CD14-positive monocyte (primary cell): ENCODE results near the gene CDC16. TPM values are rescaled to one million over a fixed set of nuclear protein-coding genes. Genes with fewer than 3 reads are reported as not detected.
A peak's percentile ranks its signal among the peaks of the same experiment; 100 is the strongest.

Source experiments
- DNase-seq, 3 donors: peaks; one replicate each; pipeline ENCODE4 v3.0.0-alpha.2; 2011 to 2022
- H2AFZ ChIP-seq: 2 replicates; pipeline ENCODE4 v1.6.0; 2012; ENCODE audit warnings: mild to moderate bottlenecking, low read depth, low read length, inconsistent platforms; ENCODE audit not compliant: insufficient read depth, poor library complexity, severe bottlenecking
- H3K27ac ChIP-seq, 2 donors: 1 replicate in 1 of 2; 2 replicates in 1 of 2; pipeline ENCODE4 v1.5.1; 2012 to 2013; ENCODE audit warnings: low read length in 2 of 2, control low read depth in 1 of 2, inconsistent platforms in 1 of 2, low read depth in 1 of 2, mild to moderate bottlenecking in 1 of 2
- H3K27me3 ChIP-seq, 2 donors: one replicate each; pipeline versions ENCODE4 v1.6.0 to v1.6.1; 2011 to 2013; ENCODE audit warnings: low read length in 2 of 2; ENCODE audit not compliant: control insufficient read depth in 2 of 2, insufficient read depth in 2 of 2
- H3K36me3 ChIP-seq, 2 donors: replicated peaks in 1 of 2; 1 replicate in 1 of 2; 2 replicates in 1 of 2; pipeline versions ENCODE4 v1.5.1 to v1.6.1; 2012 to 2013; ENCODE audit warnings: low read length in 2 of 2, control low read depth in 1 of 2, inconsistent platforms in 1 of 2, mild to moderate bottlenecking in 1 of 2; ENCODE audit not compliant: insufficient read depth in 2 of 2, control insufficient read depth in 1 of 2
- H3K4me1 ChIP-seq, 2 donors: 1 replicate in 1 of 2; 2 replicates in 1 of 2; pipeline versions ENCODE4 v1.5.1 to v1.6.1; 2012 to 2013; ENCODE audit warnings: low read length in 2 of 2, control low read depth in 1 of 2, inconsistent platforms in 1 of 2, mild to moderate bottlenecking in 1 of 2, moderate library complexity in 1 of 2; ENCODE audit not compliant: insufficient read depth in 2 of 2, control insufficient read depth in 1 of 2
- H3K4me2 ChIP-seq: replicated peaks from 2 replicates; pipeline ENCODE3; 2012; ENCODE audit warnings: low read length, moderate library complexity, mild to moderate bottlenecking; ENCODE audit not compliant: poor library complexity, severe bottlenecking; ENCODE audit errors: extremely low read depth
- H3K4me3 ChIP-seq, 3 experiments: fragments of 200-600 bp in 1 of 3; sonication (generic) in 1 of 3; replicated peaks in 1 of 3; 1 replicate in 2 of 3; 2 replicates in 1 of 3; pipeline ENCODE4 v1.5.1; 2011 to 2013; ENCODE audit warnings: low read length in 3 of 3, mild to moderate bottlenecking in 3 of 3, control low read depth in 2 of 3, low read depth in 2 of 3, inconsistent platforms in 1 of 3, moderate library complexity in 1 of 3
- H3K79me2 ChIP-seq: 2 replicates; pipeline ENCODE4 v1.6.0; 2012; ENCODE audit warnings: mild to moderate bottlenecking, control low read depth, inconsistent platforms, low read length, moderate library complexity; ENCODE audit not compliant: insufficient read depth
- H3K9ac ChIP-seq: 2 replicates; pipeline ENCODE4 v1.6.0; 2017; ENCODE audit warnings: low read length, mild to moderate bottlenecking; ENCODE audit not compliant: insufficient read depth, poor library complexity, severe bottlenecking
- H3K9me3 ChIP-seq, 2 donors: replicated peaks in 1 of 2; 1 replicate in 1 of 2; 2 replicates in 1 of 2; pipeline versions ENCODE4 v1.5.1 to v1.6.1; 2012 to 2013; ENCODE audit warnings: low read length in 2 of 2, control low read depth in 1 of 2; ENCODE audit not compliant: control insufficient read depth in 1 of 2, insufficient read depth in 1 of 2
- H4K20me1 ChIP-seq: 2 replicates; pipeline ENCODE4 v1.6.0; 2012; ENCODE audit warnings: mild to moderate bottlenecking, low read length, control low read depth, moderate library complexity; ENCODE audit not compliant: insufficient read depth
- H3K27ac Mint-ChIP-seq, 7 donors: one replicate each; pipeline ENCODE4 v1.8.0; 2020; ENCODE audit warnings: mild to moderate bottlenecking in 7 of 7, mixed read lengths in 7 of 7, moderate library complexity in 6 of 7, inconsistent platforms in 2 of 7
- H3K27me3 Mint-ChIP-seq, 3 donors: one replicate each; pipeline ENCODE4 v1.8.0; 2021 to 2022; ENCODE audit warnings: low read depth in 3 of 3, mild to moderate bottlenecking in 3 of 3, mixed read lengths in 3 of 3, moderate library complexity in 3 of 3, inconsistent platforms in 1 of 3
- H3K36me3 Mint-ChIP-seq, 2 donors: one replicate each; pipeline ENCODE4 v1.8.0; 2020; ENCODE audit warnings: mixed read lengths in 2 of 2, inconsistent platforms in 1 of 2, mild to moderate bottlenecking in 1 of 2
- H3K4me1 Mint-ChIP-seq: one replicate; pipeline ENCODE4 v1.8.0; 2020; ENCODE audit warnings: mild to moderate bottlenecking, mixed read lengths
- H3K4me3 Mint-ChIP-seq, 2 donors: one replicate each; pipeline ENCODE4 v1.8.0; 2020; ENCODE audit warnings: mild to moderate bottlenecking in 2 of 2, mixed read lengths in 2 of 2, moderate library complexity in 1 of 2
- H3K9me3 Mint-ChIP-seq, 7 donors: one replicate each; pipeline ENCODE4 v1.8.0; 2020 to 2022; ENCODE audit warnings: mixed read lengths in 7 of 7, mild to moderate bottlenecking in 6 of 7, moderate library complexity in 6 of 7, inconsistent platforms in 2 of 7
- WGBS: methylation state at CpG from one replicate; pipeline ENCODE4 v1.1.5; 2013; ENCODE audit warnings: missing lambda C conversion rate; ENCODE audit not compliant: insufficient coverage; 5-methylcytosine and 5-hydroxymethylcytosine counted together
- intact Hi-C, 2 donors: fragments of 100-400 bp; cut with micrococcal nuclease; formaldehyde crosslinking; loops; one replicate each; pipeline versions ENCODE4 v1.15.0 to v1.15.1; 2023
- polyA plus RNA-seq, 3 donors: library from polyadenylated mRNA; depleted of rRNA in 1 of 3; unstranded in 2 of 3; stranded (reverse) in 1 of 3; fragments of 300-500 nt in 2 of 3; fragments of >200 nt in 1 of 3; fragmentation: Illumina TruSeq in 2 of 3; gene quantifications; 1 replicate in 2 of 3; 2 replicates in 1 of 3; pipeline ENCODE4 v1.2.3, GENCODE V29; 2012 to 2021
- TF ChIP-seq, protein P1 (sequence below): fragments of 200-600 bp; IDR thresholded peaks from one replicate; pipeline ENCODE4 v1.8.0; 2022; ENCODE audit warnings: antibody characterized with exemption, mild to moderate bottlenecking

CDC16 gene
- polyA plus RNA-seq, 3 donors: 15.6 to 72.1 (median 21.1) TPM

DNA sequence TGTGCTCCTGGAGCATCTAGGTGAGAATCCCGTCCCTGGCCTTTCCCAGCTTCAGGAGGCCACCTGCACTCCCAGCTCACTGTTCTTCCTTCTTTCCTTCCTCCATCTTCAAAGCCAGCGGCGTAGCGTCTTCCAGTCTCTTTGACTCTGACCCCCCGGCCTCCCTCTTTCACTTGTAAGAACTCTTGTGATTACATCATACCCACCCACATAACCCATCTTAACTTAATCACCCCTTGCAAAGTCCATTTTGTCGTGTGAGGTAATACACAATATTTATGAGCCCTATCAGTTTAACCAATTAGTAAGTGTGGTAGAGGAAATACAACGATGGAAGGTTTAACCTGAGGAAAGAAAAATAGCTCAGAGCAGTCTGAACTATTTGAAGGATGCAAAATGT is 4.6 kb upstream of the CDC16 start:
- Mint-ChIP-seq H3K9me3 (no peaks in the 10 kb centered on the region), H3K4me3 (peak overlapping the region in 1 of 2 donors; percentile 72), H3K4me1 (peaks cover 32% of the 10 kb centered on the region), H3K36me3 (no peaks in the 10 kb centered on the region), H3K27me3 (peaks cover 9 to 14% (median 11%) of the 10 kb centered on the region in 3 donors), H3K27ac (peak overlapping the region in 1 of 7 donors; percentile 46)
- H3K9ac ChIP-seq: no peak overlapping the region
- H2AFZ ChIP-seq: peak overlapping the region; percentile 30
- intact Hi-C loops: no loop called here
- DNase-seq: peak in 1 of 3 donors; percentile 23
- H3K27ac ChIP-seq: no peak overlapping the region
- H3K9me3 ChIP-seq: no peaks in the 10 kb centered on the region
- peaks cover 29 to 35% of the 10 kb centered on the region in 2 donors for H3K4me1 ChIP-seq
- peaks cover 8% of the 10 kb centered on the region for H3K79me2 ChIP-seq
- H3K4me3 ChIP-seq: no peak overlapping the region
- WGBS: 42% methylated on average over 1 of the region's 7 CpGs
- H3K36me3 ChIP-seq: no peaks in the 10 kb centered on the region
- peak overlapping the region; percentile 10 for H3K4me2 ChIP-seq
- TF ChIP-seq, protein P1, sequence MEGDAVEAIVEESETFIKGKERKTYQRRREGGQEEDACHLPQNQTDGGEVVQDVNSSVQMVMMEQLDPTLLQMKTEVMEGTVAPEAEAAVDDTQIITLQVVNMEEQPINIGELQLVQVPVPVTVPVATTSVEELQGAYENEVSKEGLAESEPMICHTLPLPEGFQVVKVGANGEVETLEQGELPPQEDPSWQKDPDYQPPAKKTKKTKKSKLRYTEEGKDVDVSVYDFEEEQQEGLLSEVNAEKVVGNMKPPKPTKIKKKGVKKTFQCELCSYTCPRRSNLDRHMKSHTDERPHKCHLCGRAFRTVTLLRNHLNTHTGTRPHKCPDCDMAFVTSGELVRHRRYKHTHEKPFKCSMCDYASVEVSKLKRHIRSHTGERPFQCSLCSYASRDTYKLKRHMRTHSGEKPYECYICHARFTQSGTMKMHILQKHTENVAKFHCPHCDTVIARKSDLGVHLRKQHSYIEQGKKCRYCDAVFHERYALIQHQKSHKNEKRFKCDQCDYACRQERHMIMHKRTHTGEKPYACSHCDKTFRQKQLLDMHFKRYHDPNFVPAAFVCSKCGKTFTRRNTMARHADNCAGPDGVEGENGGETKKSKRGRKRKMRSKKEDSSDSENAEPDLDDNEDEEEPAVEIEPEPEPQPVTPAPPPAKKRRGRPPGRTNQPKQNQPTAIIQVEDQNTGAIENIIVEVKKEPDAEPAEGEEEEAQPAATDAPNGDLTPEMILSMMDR: no peak
- no peaks in the 10 kb centered on the region for H3K27me3 ChIP-seq
- peaks cover under 1% of the 10 kb centered on the region for H4K20me1 ChIP-seq

DNA sequence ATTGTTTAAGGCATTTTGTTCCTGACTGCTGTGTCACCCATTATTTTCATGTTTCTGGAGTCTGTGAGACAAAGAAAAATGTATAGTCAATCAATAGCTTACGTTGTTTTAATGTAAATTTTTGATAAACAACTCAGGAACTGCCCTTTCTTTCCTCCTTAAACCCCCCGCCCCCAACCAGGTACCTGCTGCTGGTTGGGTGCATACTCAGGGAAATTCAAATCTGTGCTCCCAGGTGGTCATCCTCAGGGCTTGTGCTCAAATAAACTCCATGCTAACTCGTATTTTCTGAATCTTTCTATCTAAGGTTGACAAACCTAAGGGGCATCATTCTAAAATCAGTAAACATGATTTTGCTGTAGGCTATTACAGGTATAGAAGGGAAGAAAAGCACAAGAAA is 4.1 kb upstream of the CDC16 start:
- TF ChIP-seq, protein P1: no peak
- H3K4me3 ChIP-seq: no peak overlapping the region
- DNase-seq: no peak
- H4K20me1 ChIP-seq: peaks cover 3% of the 10 kb centered on the region
- H3K27me3 ChIP-seq: no peaks in the 10 kb centered on the region
- Mint-ChIP-seq H3K4me3 (no peak overlapping the region), H3K36me3 (no peaks in the 10 kb centered on the region), H3K27me3 (peaks cover 9 to 14% (median 11%) of the 10 kb centered on the region in 3 donors), H3K9me3 (no peaks in the 10 kb centered on the region), H3K27ac (no peak overlapping the region), H3K4me1 (peaks cover 36% of the 10 kb centered on the region)
- peaks cover 12% of the 10 kb centered on the region for H3K79me2 ChIP-seq
- no peak overlapping the region for H3K4me2 ChIP-seq
- no peak overlapping the region for H2AFZ ChIP-seq
- H3K9me3 ChIP-seq: no peaks in the 10 kb centered on the region
- no peak overlapping the region for H3K9ac ChIP-seq
- no CpG with 5 or more reads among the region's 3 CpGs for WGBS
- H3K36me3 ChIP-seq: no peaks in the 10 kb centered on the region
- intact Hi-C loops: no loop called here
- peaks cover 33 to 40% of the 10 kb centered on the region in 2 donors for H3K4me1 ChIP-seq
- H3K27ac ChIP-seq: no peak overlapping the region
